Epithelial cell of proximal tubule (primary cell): ENCODE data around the gene NCK2. TPM values are rescaled to one million over a fixed set of nuclear protein-coding genes. Genes with fewer than 3 reads are reported as not detected.

Source experiments
- DNase-seq: peaks from one replicate; pipeline ENCODE4 v3.0.0-alpha.2; 2011; ENCODE audit warnings: low read depth
- H3K4me3 ChIP-seq: 2 replicates; pipeline ENCODE4 v1.5.1; 2011; ENCODE audit warnings: low read depth, mild to moderate bottlenecking, low read length
- CTCF ChIP-seq: conservative IDR thresholded peaks from 2 replicates; pipeline ENCODE4 v1.5.1; 2012; ENCODE audit warnings: low read depth, mild to moderate bottlenecking, low read length
- total RNA-seq: library from RNA; depleted of rRNA; stranded (reverse); fragments of >200 nt; gene quantifications from 2 replicates; pipeline ENCODE4 v1.2.3, GENCODE V29; 2015

The NCK2 gene
- total RNA-seq, 1 donor from 2014 or later = 53.0 TPM

GRCh38 chr2:105723431-105723830 is 21.3 kb upstream of the NCK2 start:
- no peak overlapping the region for H3K4me3 ChIP-seq
- TF ChIP-seq CTCF = no peak
- DNase-seq = no peak

GRCh38 chr2:105725388-105725787 is 19.3 kb upstream of the NCK2 start:
- no peak for TF ChIP-seq CTCF

GRCh38 chr2:105730170-105730569 is 14.5 kb upstream of the NCK2 start:
- no peak for DNase-seq
- H3K4me3 ChIP-seq = no peak overlapping the region
- TF ChIP-seq CTCF = no peak

More at GRCh38 chr2:105725388-105725787, 19.3 kb upstream of the NCK2 start:
- DNase-seq = no peak
- no peak overlapping the region for H3K4me3 ChIP-seq

- TF ChIP-seq CTCF = no peak
- DNase-seq = no peak
- no peak overlapping the region for H3K4me3 ChIP-seq
Measured at GRCh38 chr2:105731511-105731910, 13.2 kb upstream of the NCK2 start.

GRCh38 chr2:105732101-105732500 is 12.6 kb upstream of the NCK2 start:
- no peak for TF ChIP-seq CTCF
- no peak for DNase-seq
- no peak overlapping the region for H3K4me3 ChIP-seq

GRCh38 chr2:105732955-105733607 is 11.6 kb upstream of the NCK2 start:
- no peak for DNase-seq
- H3K4me3 ChIP-seq = no peak overlapping the region
- no peak for TF ChIP-seq CTCF

- no peak overlapping the region for H3K4me3 ChIP-seq
- DNase-seq = no peak
- no peak for TF ChIP-seq CTCF
Measured at GRCh38 chr2:105733875-105734274, 10.8 kb upstream of the NCK2 start.
